Left colon (tissue), 2 donors: ENCODE results near the gene TTC1. TPM values are rescaled to one million over a fixed set of nuclear protein-coding genes. Genes with fewer than 3 reads are reported as not detected.
"Not testable (repeated sequence)": the region's sequence is repeated elsewhere in the genome, so short reads cannot be mapped to it uniquely, and the experiment has no call there.

Source experiments
- ATAC-seq: fragments of 200-7000 bp; cut with Tn5 transposase; one replicate; pipeline ENCODE4 v1.9.1; 2020; ENCODE audit warnings: mild to moderate bottlenecking, moderate library complexity
- DNase-seq, 2 donors: peaks; one replicate each; pipeline ENCODE4 v3.0.0-alpha.2; 2020
- intact Hi-C, 2 donors: fragments of 100-400 bp; cut with DNase I in 1 of 2; cut with micrococcal nuclease in 1 of 2; formaldehyde crosslinking; loops; one replicate each; pipeline versions ENCODE4 v1.11.2 to v1.14.0; 2022; cut with DNase I, micrococcal nuclease
- long read RNA-seq: library from polyadenylated mRNA; unstranded; transcript quantifications from one replicate; pipeline ENCODE4 v2.0.0, GENCODE V29; 2021
- total RNA-seq, 2 donors: library from RNA; stranded (reverse); fragmentation: NEBNext Ultra II Directional; extraction: Animal tissue kit (Norgen Biotek cat#: 25700); gene quantifications; one replicate each; pipeline ENCODE4 v1.2.1, GENCODE V29; 2021
- donor health status: DM: no; HTN: no; CAD: no.
- donor health status: DM: yes; HTN: yes; CAD: no.

The TTC1 gene
- total RNA-seq, result 10 to 100 TPM; 40.2 to 41.7 TPM
- long read RNA-seq, transcript TTC1-201 (8 exons, 1,467 nt), result major isoform, 33 of 46 reads
- long read RNA-seq, transcript TTC1-205 (8 exons, 1,432 nt), result minor isoform, 6 of 46 reads
- long read RNA-seq, partial matches to known transcripts, result 6 of 46 reads
- long read RNA-seq, other reads (novel, unspliced or antisense), result 1 of 46 reads

- intact Hi-C loops, result no loop called here
- DNase-seq (peak; percentile 96 to 98), ATAC-seq (peak; percentile 92)
Observed at GRCh38 chr5:160008877-160009590, at the start of gene TTC1. TSS of gene TTC1 (plus strand) at chr5:160009139. CDS start at chr5:160010529, 1,390 bp downstream.

- ATAC-seq (no peak), DNase-seq (no peak)
- intact Hi-C loops, result no loop called here
Observed at GRCh38 chr5:159961176-159962160, 47.5 kb upstream of the TTC1 start.

GRCh38 chr5:159962214-159962613 is 46.7 kb upstream of the TTC1 start:
- intact Hi-C loops, result no loop called here
- DNase-seq (no peak), ATAC-seq (no peak)

GRCh38 chr5:159963935-159964334 is 45.0 kb upstream of the TTC1 start:
- ATAC-seq (no peak), DNase-seq (no peak)
- intact Hi-C loops, result no loop called here

GRCh38 chr5:159965031-159965837 is 43.7 kb upstream of the TTC1 start:
- DNase-seq, result peak; percentile 30 to 67
- intact Hi-C loops, result no loop called here
- peak; percentile 91 for ATAC-seq

GRCh38 chr5:159965838-159966128 is 43.2 kb upstream of the TTC1 start:
- intact Hi-C loops, DNase-seq, ATAC-seq: not testable (repeated sequence)

- DNase-seq (no peak), ATAC-seq (no peak)
- intact Hi-C loops, result no loop called here
Observed at GRCh38 chr5:159969966-159970365, 39.0 kb upstream of the TTC1 start.

- DNase-seq (no peak), ATAC-seq (no peak)
- intact Hi-C loops, result no loop called here
Observed at GRCh38 chr5:159971038-159971437, 37.9 kb upstream of the TTC1 start.

- ATAC-seq (no peak), DNase-seq (no peak)
- intact Hi-C loops, result no loop called here
Observed at GRCh38 chr5:159971514-159971913, 37.4 kb upstream of the TTC1 start.

GRCh38 chr5:159971931-159972461 is 36.9 kb upstream of the TTC1 start:
- ATAC-seq, result peak; percentile 81
- peak in 1 of 2 donors; percentile 30 for DNase-seq
- intact Hi-C loops, result no loop called here

- no peak for ATAC-seq
- intact Hi-C loops, result no loop called here
- DNase-seq, result no peak
Observed at GRCh38 chr5:159972538-159973362, 36.2 kb upstream of the TTC1 start.

GRCh38 chr5:159975462-159976019 is 33.4 kb upstream of the TTC1 start:
- peak; percentile 42 for ATAC-seq
- intact Hi-C loops, result no loop called here
- no peak for DNase-seq

GRCh38 chr5:159976921-159977320 is 32.0 kb upstream of the TTC1 start:
- DNase-seq (no peak), ATAC-seq (no peak)
- intact Hi-C loops, result no loop called here

GRCh38 chr5:159978358-159978757 is 30.6 kb upstream of the TTC1 start:
- ATAC-seq (no peak), DNase-seq (no peak)
- intact Hi-C loops, result no loop called here

- intact Hi-C loops, result loop anchor here in 1 of 2 donors (10.0 kb wide), 2 partner anchors 538 to 828 kb away; no protein-coding TSS in a partner anchor
Observed at GRCh38 chr5:159982421-159983173, 26.3 kb upstream of the TTC1 start.

GRCh38 chr5:159987031-159987674 is 21.8 kb upstream of the TTC1 start:
- intact Hi-C loops, result loop anchor here in 1 of 2 donors (10.0 kb wide), 2 partner anchors 542 to 832 kb away; no protein-coding TSS in a partner anchor
- ATAC-seq (peak; percentile 100), DNase-seq (peak; percentile 80 to 89)

More at GRCh38 chr5:159982421-159983173, 26.3 kb upstream of the TTC1 start:
- DNase-seq (no peak), ATAC-seq (no peak)
